Islet of Langerhans (tissue), 1 donor: Measurements from ENCODE around the gene KCNH1.

Experiments
- FAIRE-seq: peaks from one replicate; lab custom pipeline; 2011; peaks lifted over from hg19 to GRCh38; lab: Jason Lieb, UNC

Gene KCNH1

DNA sequence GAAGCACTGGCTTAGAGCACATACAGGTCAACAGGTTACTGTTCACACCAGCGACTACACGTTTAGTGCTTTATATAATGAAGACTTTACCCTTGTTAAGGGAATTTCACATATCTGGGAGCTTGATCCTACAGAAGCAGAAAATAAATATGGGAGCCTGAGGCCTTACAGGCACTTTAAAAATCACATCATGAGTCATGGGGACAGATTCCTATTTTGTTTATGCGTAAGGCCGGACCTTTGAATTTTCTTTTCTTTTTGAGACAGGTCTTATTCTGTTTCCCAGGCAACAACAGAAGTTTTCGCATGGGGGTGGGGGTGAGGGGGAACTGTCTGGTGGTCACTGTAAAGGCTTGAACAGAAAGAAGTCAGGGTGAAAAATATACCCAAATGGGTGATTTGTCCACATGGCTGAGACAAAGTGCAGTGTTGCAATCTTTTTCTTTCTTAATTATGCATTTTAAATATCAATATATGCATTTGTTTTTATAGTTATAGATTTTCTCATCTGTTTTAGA, 276.7 kb downstream of the KCNH1 start:
- FAIRE-seq = no peak

DNA sequence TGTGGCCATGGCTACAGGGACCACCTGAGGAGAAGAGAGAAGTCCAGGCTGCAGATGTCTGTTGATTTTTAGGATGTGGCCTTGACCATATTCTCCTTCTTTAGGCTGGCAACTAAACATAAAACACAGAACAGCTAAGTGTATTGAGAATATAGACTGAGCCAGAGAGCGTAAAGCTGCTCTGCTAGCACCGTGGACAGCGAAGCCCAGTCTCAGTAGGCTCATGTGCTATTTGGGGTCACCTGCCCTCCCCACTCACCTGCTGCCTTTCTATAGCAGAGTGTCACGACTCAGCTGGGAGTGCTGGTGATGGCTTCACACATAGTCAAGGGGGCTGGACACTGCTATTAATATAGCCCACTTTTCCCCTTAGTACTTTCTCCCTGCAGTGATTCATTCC, 278.5 kb downstream of the KCNH1 start:
- FAIRE-seq = no peak

DNA sequence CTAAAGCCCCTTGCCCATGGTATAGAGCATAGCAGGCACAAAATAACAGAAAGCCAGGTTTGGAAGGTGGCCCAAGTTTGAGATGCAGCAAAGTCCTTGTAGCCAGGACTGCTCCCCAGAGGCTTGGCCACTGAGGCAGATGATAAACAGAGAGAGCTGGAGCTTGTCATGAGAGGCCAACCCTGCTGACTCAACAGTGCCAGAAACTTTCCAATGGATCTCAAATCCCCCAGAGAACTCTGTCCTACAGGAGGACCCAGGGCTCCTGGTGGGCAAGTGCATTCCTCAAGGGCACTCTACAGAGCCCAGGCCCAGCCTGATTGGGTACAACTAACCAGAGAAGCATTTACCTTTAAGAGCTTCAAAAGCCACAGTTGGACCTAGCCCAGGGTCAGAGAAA, 280.7 kb downstream of the KCNH1 start:
- FAIRE-seq = no peak

DNA sequence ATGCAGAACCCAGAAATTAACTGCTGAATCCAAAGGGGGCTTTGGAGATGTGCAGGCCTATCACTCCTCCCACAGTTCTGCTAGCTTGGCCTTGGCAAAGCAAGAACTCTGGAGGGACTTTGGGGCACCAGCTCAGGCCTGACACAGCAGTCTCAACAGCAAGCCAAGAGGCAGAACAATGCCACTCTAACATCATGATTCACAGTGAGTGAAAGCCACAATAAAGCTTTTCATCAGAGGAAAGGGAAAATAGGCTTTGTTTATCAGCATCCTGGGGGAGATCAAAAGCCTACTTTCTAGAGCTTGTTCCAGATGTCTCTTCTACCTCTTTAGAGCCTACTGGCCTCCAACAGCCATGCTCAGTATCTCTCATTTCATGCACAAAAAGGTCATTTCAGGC, 283.4 kb downstream of the KCNH1 start:
- FAIRE-seq = no peak

DNA sequence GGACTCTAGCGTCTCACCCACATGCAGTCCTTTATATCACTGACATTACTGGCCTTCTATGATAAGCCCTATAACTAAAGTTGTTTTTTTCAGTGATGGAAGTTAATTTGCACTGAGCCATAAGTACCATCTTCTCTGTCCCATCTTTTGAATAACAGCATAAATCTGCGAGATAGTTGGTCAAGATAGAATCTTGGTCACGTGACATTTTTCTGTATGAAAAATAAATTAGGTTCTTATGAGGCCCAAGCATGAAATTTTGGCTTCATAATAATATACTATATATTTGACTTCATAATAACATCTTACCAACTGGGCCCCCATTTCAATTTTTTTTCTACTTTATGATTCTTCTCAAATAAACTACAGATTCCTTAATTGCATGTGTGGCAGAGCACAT, 285.5 kb downstream of the KCNH1 start:
- no peak for FAIRE-seq

DNA sequence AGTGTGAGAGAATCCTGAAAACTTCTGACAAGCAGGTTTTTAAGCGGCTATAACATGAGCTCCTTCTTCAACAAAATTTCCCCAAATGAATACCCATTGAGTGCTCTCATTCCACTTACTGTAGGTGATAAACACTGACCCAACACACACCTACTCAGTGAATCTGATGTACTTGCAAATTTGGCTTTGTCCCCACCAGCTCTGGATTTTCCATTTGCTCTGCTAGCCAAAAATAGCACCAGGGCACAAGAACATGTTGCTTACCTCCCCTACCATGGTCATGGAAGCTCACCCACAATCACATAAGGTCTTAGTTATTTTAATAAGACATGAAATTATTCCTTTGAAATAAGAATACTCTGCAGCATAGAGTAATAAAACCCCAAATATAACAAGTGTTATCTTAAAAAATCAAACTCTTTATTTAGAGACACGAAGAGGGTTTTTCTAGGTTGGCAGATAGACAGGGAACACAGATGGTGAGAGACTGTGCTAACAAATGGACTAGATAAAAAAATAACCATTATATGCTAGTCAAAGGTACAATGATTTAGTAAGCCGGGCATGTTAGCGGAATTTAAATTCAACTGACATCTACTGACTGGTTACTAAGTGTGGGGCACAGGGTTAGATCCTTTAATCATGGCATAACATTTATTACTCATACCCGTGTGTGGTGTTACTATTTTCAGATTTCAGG, 291.9 kb downstream of the KCNH1 start:
- peak; percentile 86 for FAIRE-seq

DNA sequence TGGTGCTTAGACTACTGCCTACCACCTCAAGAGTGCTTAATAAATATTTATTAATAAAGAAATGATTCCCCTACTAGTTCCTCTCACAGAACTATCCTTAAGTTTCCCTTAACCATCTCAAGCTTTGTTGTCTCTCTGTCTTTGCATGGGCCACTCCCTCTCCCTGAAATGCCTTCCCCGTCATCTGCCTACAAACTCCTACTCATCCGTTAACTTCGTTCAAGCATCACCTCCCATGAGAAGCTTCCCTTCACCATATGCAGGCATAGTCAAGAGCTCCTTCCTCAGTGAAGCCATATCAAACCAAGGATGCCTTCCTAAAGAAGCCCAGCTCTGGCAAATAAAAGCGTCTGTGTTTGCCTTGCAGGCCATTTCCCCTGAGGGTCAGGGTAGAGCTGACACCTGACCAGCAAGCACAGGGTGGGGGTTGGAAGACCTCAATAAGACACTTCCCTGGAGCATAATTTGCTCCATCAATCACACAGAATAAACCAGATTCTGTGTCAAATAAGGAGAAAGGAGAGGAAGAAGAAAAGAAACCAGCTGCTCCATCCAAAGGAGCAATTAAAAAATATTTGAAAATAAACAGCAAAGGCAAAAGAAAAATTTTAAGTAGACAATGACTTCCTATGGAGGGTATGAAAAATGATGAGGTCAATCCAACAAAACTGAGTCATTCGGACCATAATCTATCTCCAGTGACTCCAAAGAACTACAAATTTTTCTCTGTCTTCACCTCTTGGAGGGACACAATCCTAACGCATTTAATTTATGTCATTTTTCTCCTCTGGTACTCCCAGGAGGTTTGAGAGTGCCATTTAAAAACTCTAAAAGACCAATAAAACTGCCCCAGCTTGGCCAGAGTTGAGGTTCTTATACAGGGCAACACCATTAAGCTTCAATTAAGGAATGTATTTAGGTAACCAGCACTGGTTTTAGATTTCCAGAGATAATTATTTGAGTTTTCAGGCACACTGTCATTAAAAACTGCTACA, 303.6 kb downstream of the KCNH1 start:
- FAIRE-seq = no peak

DNA sequence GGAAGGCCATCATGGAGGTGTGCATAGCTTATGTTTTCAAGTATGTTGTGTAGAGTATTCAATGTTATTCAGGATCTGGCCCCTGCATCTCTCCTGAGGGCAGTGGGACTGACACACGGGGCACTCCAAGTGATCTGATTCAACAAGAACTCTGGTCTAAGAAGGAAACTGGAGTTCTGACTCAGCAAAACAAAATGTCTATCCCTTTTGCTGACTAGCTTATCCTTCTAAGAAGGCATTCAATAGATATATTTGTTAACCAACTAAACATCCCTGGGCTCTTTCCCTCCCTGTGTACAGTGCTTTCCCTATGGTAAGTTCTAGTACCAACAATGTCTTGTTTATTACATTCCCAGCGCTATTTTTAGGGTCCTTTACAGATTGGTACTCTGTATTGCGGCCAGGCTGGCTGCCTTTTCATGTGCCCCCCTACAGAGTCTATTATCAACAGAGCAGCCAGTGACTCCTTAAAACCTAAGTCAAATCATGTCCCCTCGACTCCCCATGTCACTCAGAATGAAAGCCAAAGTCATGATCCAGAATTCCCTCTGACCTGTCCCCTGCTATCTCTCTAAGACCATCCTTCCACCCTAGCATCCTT, 304.9 kb downstream of the KCNH1 start:
- no peak for FAIRE-seq

DNA sequence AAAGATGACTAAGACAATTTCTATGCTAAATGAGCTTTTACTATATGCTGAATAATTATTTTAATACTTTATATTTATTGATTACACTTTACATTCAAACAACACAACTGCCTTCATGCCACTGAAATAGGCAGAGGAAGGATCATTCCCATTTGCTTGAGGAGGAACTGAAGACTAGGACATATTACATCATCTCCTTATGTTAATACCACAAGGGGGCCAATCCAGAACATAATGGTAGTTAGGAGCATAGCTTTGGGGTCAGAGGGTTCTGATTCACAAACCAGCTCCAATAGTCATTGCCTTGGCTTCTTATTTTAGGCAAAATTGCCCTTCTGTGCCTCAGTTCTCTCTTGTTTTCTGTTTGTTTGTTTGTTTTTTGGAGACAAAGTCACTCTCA, 306.5 kb downstream of the KCNH1 start:
- FAIRE-seq = no peak

DNA sequence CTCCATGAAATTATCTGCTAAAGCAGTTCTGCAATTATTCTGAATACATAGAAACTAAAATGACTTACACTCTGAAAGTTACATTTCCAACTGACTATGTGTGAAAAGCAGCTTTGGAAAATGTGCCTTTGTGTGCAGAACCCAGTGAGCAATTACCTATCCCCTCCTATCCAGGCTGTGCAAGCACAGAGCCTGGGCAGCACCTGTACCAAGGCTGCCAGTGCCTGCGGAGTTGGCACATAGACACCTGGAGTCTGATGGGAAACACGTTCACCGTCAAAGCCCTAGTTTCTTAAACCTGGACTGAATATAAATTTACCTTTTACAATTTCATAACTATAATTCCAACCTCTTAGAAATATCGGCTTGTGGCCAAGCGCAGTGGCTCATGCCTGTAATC, 307.3 kb downstream of the KCNH1 start:
- FAIRE-seq = no peak

DNA sequence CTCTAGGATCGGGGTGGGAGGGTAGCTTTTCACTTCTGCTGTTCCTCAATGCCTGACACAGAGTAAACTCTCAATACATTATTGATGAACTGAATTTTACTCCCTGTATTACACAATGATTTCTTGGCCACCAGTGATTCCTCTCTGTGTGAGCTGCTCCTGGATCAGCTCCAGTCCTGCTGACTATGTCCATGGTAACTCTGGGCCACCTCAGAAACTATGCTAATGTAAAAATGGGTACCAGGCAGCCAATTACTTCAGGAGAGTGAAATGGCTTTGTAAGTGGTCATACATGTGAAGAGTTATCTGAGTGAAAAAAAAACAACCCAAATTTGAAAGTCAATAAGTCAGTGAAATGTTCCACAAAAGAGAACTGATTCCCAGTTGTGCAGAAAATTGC, 311.0 kb downstream of the KCNH1 start:
- peak; percentile 9 for FAIRE-seq

DNA sequence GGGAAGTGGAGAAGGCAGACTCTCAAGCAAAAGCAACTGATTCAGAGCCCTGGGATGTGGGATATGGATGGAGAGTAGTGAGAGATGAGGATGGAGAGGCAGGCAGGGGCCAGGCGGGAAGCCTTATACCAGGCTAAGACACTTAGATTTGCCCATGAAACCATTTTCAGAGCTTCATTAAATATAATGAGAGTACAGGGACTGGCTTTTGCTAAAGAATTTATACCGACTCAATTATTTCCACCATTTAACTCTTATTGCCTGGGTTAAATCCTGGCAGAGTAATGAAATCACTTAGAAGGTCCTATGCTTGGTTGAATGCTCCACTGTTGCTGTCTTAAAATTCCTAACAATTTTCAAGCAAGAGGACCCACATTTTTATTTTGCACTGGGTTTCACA, 311.7 kb downstream of the KCNH1 start:
- no peak for FAIRE-seq

DNA sequence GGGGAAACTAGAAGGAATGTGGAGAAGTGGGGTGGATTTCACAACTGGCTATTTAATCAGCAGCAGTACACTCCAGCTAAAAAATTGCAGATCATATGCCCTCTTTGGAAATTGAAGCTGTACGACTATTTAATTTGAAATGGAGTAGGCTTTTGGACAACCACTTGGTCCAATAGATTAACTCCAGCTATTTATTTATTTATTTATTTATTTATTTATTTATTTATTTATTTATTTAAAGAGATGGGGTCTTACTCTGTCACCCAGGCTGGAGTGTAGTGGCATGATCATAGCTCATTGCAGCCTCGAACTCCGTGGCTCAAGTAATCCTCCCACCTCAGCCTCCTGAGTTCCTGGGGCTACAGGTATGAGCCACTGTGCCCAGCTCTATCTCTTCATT, 312.3 kb downstream of the KCNH1 start:
- FAIRE-seq = no peak

DNA sequence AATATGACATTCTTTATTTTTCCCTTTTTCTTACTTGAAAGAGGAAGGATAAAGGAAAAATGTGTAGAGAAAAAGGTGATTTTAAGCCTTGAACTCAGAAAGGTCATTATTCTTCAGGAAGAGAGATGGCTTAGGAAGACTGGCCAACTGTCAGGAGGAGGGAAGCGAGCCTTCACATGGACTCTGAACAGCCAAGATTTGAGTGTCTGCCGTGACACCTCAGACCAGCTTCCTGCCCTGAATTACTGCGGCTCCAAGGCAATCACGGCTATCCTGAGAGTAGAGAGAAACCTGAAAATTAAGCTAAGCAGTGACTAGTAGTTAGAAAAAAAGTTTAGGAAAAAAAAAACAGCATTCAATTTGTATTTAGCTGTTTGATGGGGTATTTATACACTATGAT, 314.7 kb downstream of the KCNH1 start:
- no peak for FAIRE-seq

DNA sequence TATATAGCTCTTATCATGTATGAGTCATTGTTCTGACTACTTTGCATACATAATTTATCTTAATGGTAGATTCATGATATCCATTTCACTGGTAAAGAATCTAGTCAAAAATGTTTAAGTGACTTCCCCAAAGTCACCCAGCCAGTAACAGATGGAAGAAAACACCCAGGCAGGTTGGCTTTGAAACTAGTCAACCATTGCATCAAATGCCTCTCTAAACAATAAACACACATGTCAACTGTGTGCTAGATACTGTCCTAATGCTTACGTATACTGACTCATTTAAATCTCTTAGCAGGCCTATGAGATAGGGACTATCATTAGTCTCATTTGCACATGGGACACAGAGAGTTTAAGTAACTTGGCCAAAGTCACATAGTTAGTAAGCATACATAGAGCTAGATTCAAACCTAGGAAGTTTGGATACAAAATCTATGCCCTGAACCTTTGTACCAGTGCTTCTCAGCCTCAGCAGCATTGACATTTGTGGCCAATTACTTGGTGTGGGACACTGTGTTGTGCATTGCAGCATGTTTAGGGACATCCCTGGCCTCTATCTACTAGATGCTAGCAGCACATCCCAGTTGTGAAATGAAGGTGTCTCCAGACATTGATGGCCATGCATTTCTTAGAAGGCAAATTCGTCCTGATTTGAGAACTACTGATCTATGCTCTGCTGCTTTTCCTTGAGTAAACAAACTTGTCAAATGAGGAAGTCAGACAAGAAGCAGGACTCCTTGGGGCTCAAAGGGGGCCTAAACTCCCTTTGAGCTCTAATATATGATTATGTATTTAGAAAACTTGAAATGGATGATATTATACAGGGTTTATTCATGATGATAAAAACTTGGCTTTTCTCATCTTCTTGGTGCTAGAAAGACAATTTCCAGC, 316.3 kb downstream of the KCNH1 start:
- FAIRE-seq = no peak

DNA sequence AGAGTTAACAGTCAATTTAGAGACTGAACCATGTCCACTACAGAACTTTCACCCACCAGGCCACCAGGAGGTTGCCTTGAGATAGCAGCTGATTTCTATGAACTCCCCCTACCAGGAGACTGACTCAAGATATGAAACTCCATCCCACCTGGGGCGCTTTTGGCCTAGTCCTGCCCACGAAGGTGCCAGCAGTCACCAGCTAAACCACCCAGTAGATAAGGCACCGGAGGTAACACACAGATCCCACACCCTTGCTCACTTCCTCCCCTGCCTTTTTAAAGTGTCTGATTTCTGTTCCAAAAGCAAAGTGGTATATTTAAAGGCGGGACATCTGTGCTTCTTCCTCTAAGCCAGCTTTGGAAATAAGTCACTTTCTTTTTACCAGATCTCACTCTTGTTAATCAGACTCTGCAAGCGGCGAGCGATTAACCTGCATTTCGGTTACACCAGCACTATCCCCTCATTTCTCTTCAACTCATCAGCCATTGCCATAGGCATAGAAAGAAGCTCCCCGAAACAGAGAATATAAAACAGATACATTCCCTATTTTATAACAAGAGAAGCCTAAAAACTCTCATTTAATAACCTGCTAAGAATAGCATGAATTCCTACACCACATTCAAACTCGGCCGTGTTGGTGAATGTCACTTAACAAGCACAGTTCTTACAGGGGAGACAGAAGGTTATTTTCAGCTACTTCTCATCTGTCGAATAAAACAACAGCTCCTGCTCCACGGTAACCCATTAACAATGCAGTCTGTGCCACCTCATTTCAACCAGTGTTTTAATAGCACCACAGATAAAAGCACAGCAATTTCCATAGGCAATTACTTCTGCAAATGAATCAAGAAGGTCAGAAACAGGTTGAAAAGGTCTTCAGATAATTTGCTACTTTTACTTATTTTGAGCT, 318.1 kb downstream of the KCNH1 start:
- peak; percentile 88 for FAIRE-seq

DNA sequence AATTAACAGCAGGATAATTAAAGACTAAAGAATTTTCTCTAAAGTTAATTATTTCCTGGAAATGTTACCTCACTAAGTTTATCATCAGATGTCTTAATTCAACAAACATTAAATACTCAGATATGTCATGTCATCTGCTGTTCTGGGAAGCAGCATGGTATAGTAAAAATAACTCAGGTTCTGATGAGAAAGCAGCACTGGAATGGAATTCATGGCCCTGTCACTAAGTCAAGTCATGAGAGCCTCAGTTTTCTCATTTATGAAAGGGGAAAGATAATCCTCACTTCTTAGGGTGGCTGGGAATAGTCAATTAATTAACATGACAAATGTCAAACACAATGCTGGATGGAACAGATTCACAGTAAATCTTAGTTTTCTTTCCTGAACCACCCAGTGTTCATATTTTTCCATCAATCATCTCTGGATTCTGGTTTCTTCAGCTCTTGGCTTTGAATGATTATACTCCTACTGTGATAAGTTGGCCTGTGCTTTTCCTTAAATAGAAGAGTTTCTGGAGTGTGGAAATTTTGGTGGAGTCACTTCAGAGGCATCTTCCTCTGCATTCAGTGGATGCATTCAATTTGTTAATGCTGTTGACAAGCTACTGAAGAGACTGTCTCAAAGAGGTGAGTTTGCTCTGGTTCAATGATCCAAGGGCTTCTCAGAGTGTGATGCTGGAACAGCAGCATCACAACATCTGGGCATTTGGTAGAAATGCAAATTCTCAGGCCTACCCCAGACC, 319.4 kb downstream of the KCNH1 start:
- no peak for FAIRE-seq

DNA sequence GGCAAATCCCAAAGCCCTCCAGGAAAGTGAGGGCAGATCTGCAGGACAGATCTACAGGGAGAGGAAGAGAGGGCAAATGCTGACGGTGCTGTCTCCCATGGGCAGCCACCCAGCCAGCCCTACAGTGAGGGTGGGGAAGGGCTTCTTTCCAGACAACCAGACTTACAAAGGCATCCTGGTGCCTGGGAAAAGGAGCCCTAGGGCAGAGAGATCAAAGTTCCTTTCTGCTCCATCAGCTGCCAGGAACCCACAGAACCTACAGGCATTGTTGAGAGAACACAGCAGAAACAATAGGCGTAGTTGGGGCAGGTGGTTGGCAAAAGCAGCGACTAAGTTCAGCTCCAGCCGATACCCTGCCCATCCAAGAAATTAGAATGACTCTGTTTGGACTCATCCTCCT, 332.4 kb downstream of the KCNH1 start:
- FAIRE-seq = no peak

DNA sequence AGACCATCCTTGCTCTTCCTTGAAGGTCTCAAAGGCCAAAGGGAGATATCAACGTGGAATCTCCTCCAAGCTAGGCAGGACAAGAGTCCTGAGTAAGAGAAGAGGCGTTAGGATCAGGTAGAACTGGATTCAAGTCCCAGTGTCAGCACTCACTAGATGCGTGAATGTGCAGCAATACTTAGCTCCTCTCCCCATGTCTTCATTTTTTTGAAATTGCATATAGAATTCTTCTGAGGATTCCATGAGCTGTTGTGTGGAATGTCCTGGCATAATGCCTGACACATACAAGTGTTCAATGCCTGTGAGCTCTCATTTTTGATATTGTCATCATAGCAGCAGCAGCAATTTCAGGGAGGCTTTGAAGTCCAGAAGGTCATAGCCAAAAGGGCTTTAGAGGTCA, 333.2 kb downstream of the KCNH1 start:
- FAIRE-seq = no peak

DNA sequence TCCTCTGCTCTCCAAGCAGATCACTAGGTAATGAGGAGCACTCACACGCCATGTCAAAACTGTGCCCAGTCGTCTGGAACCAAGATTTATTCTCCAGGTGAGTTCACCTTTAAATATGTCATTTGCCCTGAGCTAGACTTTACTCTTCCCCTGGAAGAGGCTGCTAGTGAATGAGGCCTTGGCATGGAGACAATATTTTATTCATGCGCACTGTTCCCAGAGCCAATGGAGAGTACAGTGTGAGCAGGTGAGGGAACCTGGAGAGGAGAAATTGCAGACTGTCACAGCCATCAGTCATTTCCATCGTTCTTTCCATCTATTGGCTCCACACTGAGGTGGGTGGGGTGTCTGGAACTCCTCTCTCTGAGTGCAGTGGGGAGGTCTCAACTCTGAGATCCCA, 333.6 kb downstream of the KCNH1 start:
- FAIRE-seq = no peak
